ENCODE data around the gene SERPINB1. TPM values are rescaled to one million over a fixed set of nuclear protein-coding genes. Genes with fewer than 3 reads are reported as not detected.
A peak's percentile ranks its signal among the peaks of the same experiment; 100 is the strongest.

The SERPINB1 gene
- total RNA-seq, 2 donors from 2014 or later = 41.0 to 62.3 TPM

- no peaks in the 10 kb centered on the region for H3K27me3 ChIP-seq (replicated peaks; ENCODE audit: insufficient read depth)
- peaks cover 7 to 12% of the 10 kb centered on the region in 2 donors for H3K4me1 ChIP-seq (ENCODE audit: control insufficient read depth in 1 of 2, low read depth in 2 of 2)
- no peak for ATAC-seq (ENCODE audit: insufficient number of reproducible peaks, low FRiP score, low read depth)
- DNase-seq (ENCODE audit: low spot score) = no peak
- no peaks in the 10 kb centered on the region for H3K9me3 ChIP-seq
- H3K4me3 ChIP-seq = no peak overlapping the region
- no peak overlapping the region for H3K27ac ChIP-seq
- H3K36me3 ChIP-seq = no peaks in the 10 kb centered on the region
- TF ChIP-seq CTCF (IDR thresholded peaks at IDR 0.05) = no peak
These were observed 30.3 kb upstream of the SERPINB1 start for GRCh38 chr6:2871953-2872352.

- Histone ChIP-seq H3K36me3 (no peaks in the 10 kb centered on the region), H3K9me3 (no peaks in the 10 kb centered on the region), H3K27ac (no peak overlapping the region), H3K4me3 (no peak overlapping the region), H3K4me1 (ENCODE audit: control insufficient read depth in 1 of 2, low read depth in 2 of 2) (peaks cover 0 to 4% of the 10 kb centered on the region in 2 donors), H3K27me3 (replicated peaks; ENCODE audit: insufficient read depth) (no peaks in the 10 kb centered on the region)
- ATAC-seq (ENCODE audit: insufficient number of reproducible peaks, low FRiP score, low read depth) (no peak), DNase-seq (ENCODE audit: low spot score) (no peak)
- no peak for TF ChIP-seq CTCF (IDR thresholded peaks at IDR 0.05)
These were observed 29.4 kb upstream of the SERPINB1 start for GRCh38 chr6:2871102-2871501.

GRCh38 chr6:2870046-2870636 lies 28.5 kb upstream of the SERPINB1 start:
- H3K36me3 ChIP-seq = no peaks in the 10 kb centered on the region
- no peaks in the 10 kb centered on the region for H3K27me3 ChIP-seq (replicated peaks; ENCODE audit: insufficient read depth)
- DNase-seq (ENCODE audit: low spot score) (no peak), ATAC-seq (ENCODE audit: insufficient number of reproducible peaks, low FRiP score, low read depth) (no peak)
- H3K4me1 ChIP-seq (ENCODE audit: control insufficient read depth in 1 of 2, low read depth in 2 of 2) = peaks cover 0 to 3% of the 10 kb centered on the region in 2 donors
- H3K9me3 ChIP-seq = no peaks in the 10 kb centered on the region
- no peak overlapping the region for H3K4me3 ChIP-seq
- no peak for TF ChIP-seq CTCF (IDR thresholded peaks at IDR 0.05)
- H3K27ac ChIP-seq = no peak overlapping the region

- ATAC-seq (ENCODE audit: insufficient number of reproducible peaks, low FRiP score, low read depth) (no peak), DNase-seq (ENCODE audit: low spot score) (no peak)
- no peak overlapping the region for H3K27ac ChIP-seq
- TF ChIP-seq CTCF (IDR thresholded peaks at IDR 0.05) = no peak
- H3K9me3 ChIP-seq = no peaks in the 10 kb centered on the region
- no peaks in the 10 kb centered on the region for H3K4me1 ChIP-seq (ENCODE audit: control insufficient read depth in 1 of 2, low read depth in 2 of 2)
- H3K4me3 ChIP-seq = no peak overlapping the region
- H3K27me3 ChIP-seq (replicated peaks; ENCODE audit: insufficient read depth) = no peaks in the 10 kb centered on the region
- no peaks in the 10 kb centered on the region for H3K36me3 ChIP-seq
These were observed 27.0 kb upstream of the SERPINB1 start for GRCh38 chr6:2868637-2869036.

GRCh38 chr6:2866171-2866846 lies 24.6 kb upstream of the SERPINB1 start:
- H3K27me3 ChIP-seq (replicated peaks; ENCODE audit: insufficient read depth) = no peaks in the 10 kb centered on the region
- ATAC-seq (ENCODE audit: insufficient number of reproducible peaks, low FRiP score, low read depth) (no peak), DNase-seq (ENCODE audit: low spot score) (no peak)
- peak overlapping the region; percentile 26 for H3K4me3 ChIP-seq
- peak overlapping the region in 1 of 2 donors; percentile 29 for H3K27ac ChIP-seq
- H3K9me3 ChIP-seq = no peaks in the 10 kb centered on the region
- H3K36me3 ChIP-seq = no peaks in the 10 kb centered on the region
- TF ChIP-seq CTCF (IDR thresholded peaks at IDR 0.05) = no peak
- no peaks in the 10 kb centered on the region for H3K4me1 ChIP-seq (ENCODE audit: control insufficient read depth in 1 of 2, low read depth in 2 of 2)
